HFFc6 (cell line): ENCODE results near the gene OARD1. TPM values are rescaled to one million over a fixed set of nuclear protein-coding genes. Genes with fewer than 3 reads are reported as not detected.

Experiments used
- DNase-seq: peaks from one replicate; pipeline ENCODE4 v3.0.0-alpha.2; 2018
- H3K27ac Mint-ChIP-seq: 2 replicates; pipeline ENCODE4 v1.8.0; 2020; ENCODE audit warnings: mild to moderate bottlenecking, mixed read lengths
- H3K27me3 Mint-ChIP-seq: 2 replicates; pipeline ENCODE4 v1.8.0; 2021; ENCODE audit warnings: mild to moderate bottlenecking, moderate library complexity, mixed read lengths; ENCODE audit not compliant: insufficient read depth
- H3K36me3 Mint-ChIP-seq: 2 replicates; pipeline ENCODE4 v1.8.0; 2021; ENCODE audit warnings: low read depth, mixed read lengths
- H3K4me1 Mint-ChIP-seq: 2 replicates; pipeline ENCODE4 v1.8.0; 2020; ENCODE audit warnings: low read depth, mixed read lengths
- H3K4me3 Mint-ChIP-seq: 2 replicates; pipeline ENCODE4 v1.8.0; 2020; ENCODE audit warnings: mild to moderate bottlenecking, moderate library complexity, mixed read lengths
- H3K9me3 Mint-ChIP-seq: 2 replicates; pipeline ENCODE4 v1.8.0; 2020; ENCODE audit warnings: mild to moderate bottlenecking, mixed read lengths
- CTCF ChIP-seq: fragments of 200-600 bp; sonication (generic); IDR thresholded peaks from 2 replicates; pipeline ENCODE4 v1.5.0; 2021; ENCODE audit warnings: antibody characterized with exemption, mild to moderate bottlenecking
- total RNA-seq, 6 experiments: library from RNA; stranded (reverse); fragmentation: NEBNext Ultra II Directional; extraction: Animal tissue kit (Norgen Biotek cat#: 25700); gene quantifications; 2 replicates in 1 of 6; 3 replicates in 5 of 6; pipeline ENCODE4 v1.2.3, GENCODE V29; 2021

OARD1 gene
- total RNA-seq, 6 experiments from 2014 or later: 10.9 to 14.2 (median 11.8) TPM

DNA sequence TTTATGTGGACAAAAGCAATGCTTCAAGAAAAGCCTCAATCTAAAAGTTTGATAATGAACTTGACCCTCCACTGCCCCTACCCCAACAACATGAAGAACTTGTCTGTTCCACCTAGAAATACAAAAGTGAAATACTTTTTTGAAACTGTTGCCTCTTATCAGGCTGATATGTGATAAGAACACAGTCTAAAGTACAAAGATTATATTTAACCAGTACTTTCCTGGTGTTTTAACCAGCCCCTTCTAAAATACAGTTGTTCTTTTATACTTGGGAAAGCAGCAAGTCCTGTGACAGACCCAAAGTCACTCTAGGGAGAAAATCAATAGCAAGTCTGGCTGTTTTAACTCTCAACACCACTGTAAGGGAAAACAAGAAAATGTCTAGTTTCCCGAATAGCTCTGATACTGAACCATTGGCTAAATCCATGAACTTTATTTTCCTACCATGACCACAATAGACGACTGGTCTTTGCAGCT lies 6.6 kb downstream of the OARD1 start:
- Mint-ChIP-seq H3K4me1 (peaks cover 25% of the 10 kb centered on the region), H3K9me3 (no peaks in the 10 kb centered on the region), H3K4me3 (no peak overlapping the region), H3K27ac (no peak overlapping the region), H3K27me3 (no peaks in the 10 kb centered on the region), H3K36me3 (no peaks in the 10 kb centered on the region; the same call in 1 of the 2 replicates)
- DNase-seq: no peak
- TF ChIP-seq CTCF: no peak

DNA sequence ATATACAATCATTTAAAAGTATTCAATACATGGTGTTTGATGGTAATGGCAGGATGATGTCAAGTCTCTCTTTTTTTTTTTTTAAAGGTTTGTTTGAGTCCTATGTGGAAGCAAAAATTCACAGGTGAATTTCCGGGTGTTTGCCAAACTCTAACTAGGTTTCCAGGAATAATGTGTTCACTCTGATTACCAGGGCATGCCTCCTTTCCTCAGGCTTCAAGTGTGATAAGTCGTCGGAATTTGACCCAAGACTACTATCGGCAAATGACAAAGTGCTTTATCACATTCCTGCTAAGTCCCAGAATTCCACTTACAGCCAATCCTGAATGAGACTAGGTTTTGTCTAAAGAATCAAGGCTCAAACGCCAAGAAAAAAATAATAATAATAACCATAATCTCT lies 7.3 kb downstream of the OARD1 start:
- no peak for DNase-seq
- Mint-ChIP-seq H3K4me3 (no peak overlapping the region), H3K9me3 (no peaks in the 10 kb centered on the region), H3K4me1 (peaks cover 29% of the 10 kb centered on the region), H3K36me3 (no peaks in the 10 kb centered on the region; the same call in 1 of the 2 replicates), H3K27ac (no peak overlapping the region), H3K27me3 (no peaks in the 10 kb centered on the region)
- TF ChIP-seq CTCF: no peak

GRCh38 chr6:41063884-41064285 lies 8.3 kb downstream of the OARD1 start:
- Mint-ChIP-seq H3K4me1 (peaks cover 38% of the 10 kb centered on the region), H3K9me3 (no peaks in the 10 kb centered on the region), H3K27me3 (no peaks in the 10 kb centered on the region), H3K36me3 (no peaks in the 10 kb centered on the region; the same call in 1 of the 2 replicates), H3K27ac (no peak overlapping the region), H3K4me3 (no peak overlapping the region)
- no peak for DNase-seq
- no peak for TF ChIP-seq CTCF

DNA sequence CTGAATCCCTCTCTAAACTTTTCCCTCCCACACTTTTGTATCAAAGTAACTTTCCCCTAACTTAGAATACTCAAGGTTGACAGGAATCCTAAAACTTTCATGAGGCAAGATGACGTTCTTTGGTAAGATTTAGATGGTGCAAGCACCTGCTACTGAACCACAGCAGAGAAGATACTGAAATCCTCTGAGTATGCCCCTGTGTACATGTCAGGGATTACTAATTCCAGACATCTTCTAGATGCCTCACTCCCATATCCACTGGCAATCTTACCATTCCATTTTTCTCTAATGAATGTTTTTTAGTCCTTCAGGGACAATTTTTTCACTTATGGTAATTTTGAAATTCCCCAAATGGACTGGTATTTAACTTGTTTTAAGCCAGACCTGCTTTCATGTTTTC lies 10.1 kb downstream of the OARD1 start:
- Mint-ChIP-seq H3K27me3 (no peaks in the 10 kb centered on the region; the same call in 1 of the 2 replicates), H3K4me3 (no peak overlapping the region), H3K4me1 (peaks cover 36% of the 10 kb centered on the region), H3K9me3 (no peaks in the 10 kb centered on the region), H3K36me3 (no peaks in the 10 kb centered on the region; the same call in 1 of the 2 replicates), H3K27ac (no peak overlapping the region)
- TF ChIP-seq CTCF: no peak
- no peak for DNase-seq

DNA sequence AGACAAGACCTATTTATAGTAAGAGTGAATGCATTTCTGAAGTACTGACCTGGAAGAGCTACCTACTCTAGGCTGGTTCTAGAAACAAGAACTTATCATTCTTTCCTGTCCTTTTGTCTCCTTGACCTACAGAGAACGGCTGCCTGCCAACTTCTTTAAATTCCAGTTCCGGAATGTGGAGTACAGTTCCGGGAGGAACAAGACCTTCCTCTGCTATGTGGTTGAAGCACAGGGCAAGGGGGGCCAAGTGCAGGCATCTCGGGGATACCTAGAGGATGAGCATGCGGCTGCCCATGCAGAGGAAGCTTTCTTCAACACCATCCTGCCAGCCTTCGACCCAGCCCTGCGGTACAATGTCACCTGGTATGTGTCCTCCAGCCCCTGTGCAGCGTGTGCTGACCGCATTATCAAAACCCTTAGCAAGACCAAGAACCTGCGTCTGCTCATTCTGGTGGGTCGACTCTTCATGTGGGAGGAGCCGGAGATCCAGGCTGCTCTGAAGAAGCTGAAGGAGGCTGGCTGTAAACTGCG lies 10.9 kb downstream of the OARD1 start:
- Mint-ChIP-seq H3K4me3 (no peak overlapping the region), H3K27me3 (peaks cover 3% of the 10 kb centered on the region), H3K4me1 (peaks cover 28% of the 10 kb centered on the region), H3K36me3 (no peaks in the 10 kb centered on the region; the same call in 1 of the 2 replicates), H3K9me3 (no peaks in the 10 kb centered on the region), H3K27ac (no peak overlapping the region)
- DNase-seq: no peak
- TF ChIP-seq CTCF: no peak

- DNase-seq: peak; percentile 48
- H3K4me3 Mint-ChIP-seq: no peak overlapping the region
- H3K27ac Mint-ChIP-seq: no peak overlapping the region
- TF ChIP-seq CTCF: no peak
- H3K36me3 Mint-ChIP-seq: no peaks in the 10 kb centered on the region
- H3K9me3 Mint-ChIP-seq: no peaks in the 10 kb centered on the region
- H3K27me3 Mint-ChIP-seq: peaks cover 6% of the 10 kb centered on the region
- H3K4me1 Mint-ChIP-seq: peaks cover 28% of the 10 kb centered on the region
These were observed 12.6 kb downstream of the OARD1 start for GRCh38 chr6:41059556-41059955.
